ENCODE results near the gene SUMO2.

The SUMO2 gene

DNA sequence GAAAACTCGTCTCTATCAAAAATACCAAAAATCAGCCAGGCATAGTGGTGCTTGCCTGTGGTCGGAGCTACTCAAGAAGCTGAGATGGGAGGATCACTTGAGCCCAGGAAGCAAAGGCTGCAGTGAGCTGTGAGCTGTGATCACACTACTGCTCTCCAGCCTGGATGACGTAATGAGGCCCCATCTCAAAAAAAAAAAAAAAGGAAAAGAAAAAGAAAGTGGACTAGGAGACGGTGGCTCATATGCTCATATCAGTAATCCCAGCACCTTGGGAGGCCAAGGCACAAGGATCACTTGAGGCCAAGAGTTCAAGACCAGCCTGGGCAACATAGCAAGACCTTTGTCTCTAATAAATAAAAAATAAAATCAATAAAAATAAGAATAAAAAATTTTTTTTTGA is 8.8 kb upstream of the SUMO2 start:
- Histone ChIP-seq H3K27me3 (ENCODE audit: control insufficient read depth, low read length) (0 out of 2 replicates have a peak, but pooled peaks cover 2% of the 10 kb centered on the region), H3F3A (ENCODE audit: control insufficient read depth, insufficient read depth) (no peaks in the 10 kb centered on the region), H3K4me1 (ENCODE audit: control insufficient read depth, low read length) (no peaks in the 10 kb centered on the region), H3K4me3 (ENCODE audit: low read length) (no peak overlapping the region), H3K27ac (ENCODE audit: low read depth, low read length) (no peak overlapping the region), H3K4me2 (ENCODE audit: low read length) (no peak overlapping the region), H3K9me2 (replicated peaks; ENCODE audit: control insufficient read depth, low read length) (no peaks in the 10 kb centered on the region), H4K20me1 (ENCODE audit: control insufficient read depth, insufficient read depth, low read depth, low read length) (no peaks in the 10 kb centered on the region), H3K36me3 (ENCODE audit: control insufficient read depth, low read length) (no peaks in the 10 kb centered on the region), H3K9me3 (ENCODE audit: control insufficient read depth, insufficient read depth, low read length) (no peaks in the 10 kb centered on the region), H3K79me2 (ENCODE audit: control insufficient read depth, low read length) (no peaks in the 10 kb centered on the region)
- TF ChIP-seq, protein P1, sequence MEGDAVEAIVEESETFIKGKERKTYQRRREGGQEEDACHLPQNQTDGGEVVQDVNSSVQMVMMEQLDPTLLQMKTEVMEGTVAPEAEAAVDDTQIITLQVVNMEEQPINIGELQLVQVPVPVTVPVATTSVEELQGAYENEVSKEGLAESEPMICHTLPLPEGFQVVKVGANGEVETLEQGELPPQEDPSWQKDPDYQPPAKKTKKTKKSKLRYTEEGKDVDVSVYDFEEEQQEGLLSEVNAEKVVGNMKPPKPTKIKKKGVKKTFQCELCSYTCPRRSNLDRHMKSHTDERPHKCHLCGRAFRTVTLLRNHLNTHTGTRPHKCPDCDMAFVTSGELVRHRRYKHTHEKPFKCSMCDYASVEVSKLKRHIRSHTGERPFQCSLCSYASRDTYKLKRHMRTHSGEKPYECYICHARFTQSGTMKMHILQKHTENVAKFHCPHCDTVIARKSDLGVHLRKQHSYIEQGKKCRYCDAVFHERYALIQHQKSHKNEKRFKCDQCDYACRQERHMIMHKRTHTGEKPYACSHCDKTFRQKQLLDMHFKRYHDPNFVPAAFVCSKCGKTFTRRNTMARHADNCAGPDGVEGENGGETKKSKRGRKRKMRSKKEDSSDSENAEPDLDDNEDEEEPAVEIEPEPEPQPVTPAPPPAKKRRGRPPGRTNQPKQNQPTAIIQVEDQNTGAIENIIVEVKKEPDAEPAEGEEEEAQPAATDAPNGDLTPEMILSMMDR (IDR thresholded peaks at IDR 0.05; ENCODE audit: low read depth, low read length, poor library complexity, severe bottlenecking): no peak
- TF ChIP-seq EZH2phosphoT487 (IDR thresholded peaks at IDR 0.05; ENCODE audit: borderline replicate concordance, low read length): no peak

DNA sequence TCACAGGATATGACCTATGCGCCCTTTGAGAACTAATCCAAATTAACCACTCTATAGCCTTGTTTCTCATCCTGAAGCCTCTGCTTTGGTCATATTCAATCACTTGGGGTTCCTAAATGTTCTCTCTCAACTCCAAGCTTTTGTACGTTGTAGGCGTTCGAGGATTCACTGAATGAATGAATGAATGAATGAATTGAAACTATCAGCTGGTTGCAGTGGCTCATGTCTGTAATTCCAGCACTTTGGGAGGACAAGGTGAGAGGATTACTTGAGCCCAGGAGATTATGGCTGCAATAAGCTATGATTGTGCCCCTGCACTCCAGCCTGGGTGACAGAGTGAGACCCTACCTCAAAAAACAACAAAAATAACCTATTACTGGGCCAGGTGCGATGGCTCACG is 5.9 kb upstream of the SUMO2 start:
- Histone ChIP-seq H3K27me3 (ENCODE audit: control insufficient read depth, low read length) (0 out of 2 replicates have a peak, but pooled peaks cover 2% of the 10 kb centered on the region), H3K9me2 (replicated peaks; ENCODE audit: control insufficient read depth, low read length) (no peaks in the 10 kb centered on the region), H3K4me1 (ENCODE audit: control insufficient read depth, low read length) (peaks cover 2% of the 10 kb centered on the region), H3K79me2 (ENCODE audit: control insufficient read depth, low read length) (peaks cover 2% of the 10 kb centered on the region; the same call in 1 of the 2 replicates), H3K9me3 (ENCODE audit: control insufficient read depth, insufficient read depth, low read length) (no peaks in the 10 kb centered on the region), H3K36me3 (ENCODE audit: control insufficient read depth, low read length) (no peaks in the 10 kb centered on the region), H3F3A (ENCODE audit: control insufficient read depth, insufficient read depth) (no peaks in the 10 kb centered on the region), H3K4me2 (ENCODE audit: low read length) (no peak overlapping the region), H3K27ac (ENCODE audit: low read depth, low read length) (no peak overlapping the region), H4K20me1 (ENCODE audit: control insufficient read depth, insufficient read depth, low read depth, low read length) (no peaks in the 10 kb centered on the region), H3K4me3 (ENCODE audit: low read length) (no peak overlapping the region)
- TF ChIP-seq EZH2phosphoT487 (IDR thresholded peaks at IDR 0.05; ENCODE audit: borderline replicate concordance, low read length): no peak

DNA sequence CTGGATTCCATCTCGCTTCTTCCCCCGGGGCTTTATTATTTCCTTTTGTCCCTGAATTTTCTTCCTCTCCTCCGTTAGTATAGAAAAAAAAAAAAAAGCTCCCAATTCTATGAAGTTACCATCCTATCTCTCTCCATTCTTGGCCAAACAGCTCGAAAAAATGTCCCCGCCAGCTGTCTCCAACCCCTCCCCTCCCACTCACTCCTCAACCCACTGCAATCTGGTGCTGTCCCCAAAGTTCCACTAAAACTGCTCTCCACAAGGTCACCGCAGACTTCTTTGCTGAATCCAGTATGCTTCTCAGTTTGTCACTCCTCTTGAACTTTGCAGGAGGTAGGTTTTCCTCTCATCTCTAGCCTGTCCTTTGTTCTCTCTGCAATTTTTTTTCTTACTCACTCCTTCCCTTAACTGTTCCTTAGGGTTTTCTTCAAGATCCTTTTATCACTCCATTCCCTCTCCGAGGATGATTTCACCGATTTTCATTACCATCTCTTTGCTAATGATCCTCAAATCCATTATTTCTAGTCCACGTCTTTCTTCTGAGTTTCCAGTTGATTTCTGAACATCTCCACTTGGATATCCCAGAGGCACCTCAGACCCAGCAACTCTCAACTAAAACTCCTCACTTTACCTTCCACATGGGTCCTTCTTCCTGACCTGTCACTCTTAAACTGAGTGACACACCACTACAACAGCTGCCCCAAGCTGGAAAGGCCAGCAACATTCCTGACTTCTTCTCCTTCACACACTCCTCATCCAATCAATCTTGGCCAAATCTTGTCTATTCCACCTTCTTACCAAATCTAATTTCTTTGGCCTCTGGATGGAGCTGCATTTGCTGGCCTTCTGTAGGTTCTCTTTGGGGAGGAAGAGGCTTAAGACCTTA is 1.5 kb upstream of the SUMO2 start:
- H3K4me2 ChIP-seq (ENCODE audit: low read length): peak overlapping the region; percentile 55; the same call in 1 of the 2 replicates
- H3K27ac ChIP-seq (ENCODE audit: low read depth, low read length): no peak overlapping the region
- H3K27me3 ChIP-seq (ENCODE audit: control insufficient read depth, low read length): 0 out of 2 replicates have a peak, but pooled peaks cover 2% of the 10 kb centered on the region
- TF ChIP-seq, protein P1 (IDR thresholded peaks at IDR 0.05; ENCODE audit: low read depth, low read length, poor library complexity, severe bottlenecking): no peak
- no peak for TF ChIP-seq EZH2phosphoT487 (IDR thresholded peaks at IDR 0.05; ENCODE audit: borderline replicate concordance, low read length)
- H3K36me3 ChIP-seq (ENCODE audit: control insufficient read depth, low read length): peaks cover 31% of the 10 kb centered on the region
- H3K79me2 ChIP-seq (ENCODE audit: control insufficient read depth, low read length): peaks cover 43% of the 10 kb centered on the region
- no peaks in the 10 kb centered on the region; the same call in none of the 2 replicates for H3F3A ChIP-seq (ENCODE audit: control insufficient read depth, insufficient read depth)
- H3K4me1 ChIP-seq (ENCODE audit: control insufficient read depth, low read length): peaks cover 15% of the 10 kb centered on the region
- no peaks in the 10 kb centered on the region for H3K9me2 ChIP-seq (replicated peaks; ENCODE audit: control insufficient read depth, low read length)
- peaks cover 16% of the 10 kb centered on the region; the same call in 1 of the 2 replicates for H4K20me1 ChIP-seq (ENCODE audit: control insufficient read depth, insufficient read depth, low read depth, low read length)
- no peaks in the 10 kb centered on the region for H3K9me3 ChIP-seq (ENCODE audit: control insufficient read depth, insufficient read depth, low read length)
- peak overlapping the region; percentile 99; the same call in 1 of the 2 replicates for H3K4me3 ChIP-seq (ENCODE audit: low read length)

DNA sequence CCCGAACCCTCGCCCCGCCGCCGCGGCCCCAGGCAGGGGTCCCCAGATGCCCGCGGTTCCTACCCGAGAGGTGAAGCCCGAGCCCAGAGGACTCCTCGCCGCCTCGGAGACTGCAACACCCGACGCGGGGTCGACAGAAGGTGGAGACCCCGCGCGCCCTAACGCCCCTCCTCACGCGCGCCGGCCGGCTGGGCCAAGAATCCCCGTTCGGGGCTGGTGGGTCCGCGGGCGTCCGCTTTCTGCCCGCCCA is 515 bp downstream of the SUMO2 start:
- TF ChIP-seq, protein P1 (IDR thresholded peaks at IDR 0.05; ENCODE audit: low read depth, low read length, poor library complexity, severe bottlenecking): no peak
- no peak for TF ChIP-seq EZH2phosphoT487 (IDR thresholded peaks at IDR 0.05; ENCODE audit: borderline replicate concordance, low read length)
- Histone ChIP-seq H3K9me3 (ENCODE audit: control insufficient read depth, insufficient read depth, low read length) (no peaks in the 10 kb centered on the region), H3K79me2 (ENCODE audit: control insufficient read depth, low read length) (peaks cover 63% of the 10 kb centered on the region)

More for the DNA sequence above, 515 bp downstream of the SUMO2 start:
- Histone ChIP-seq H3K9me2 (replicated peaks; ENCODE audit: control insufficient read depth, low read length) (no peaks in the 10 kb centered on the region), H3K27me3 (ENCODE audit: control insufficient read depth, low read length) (no peaks in the 10 kb centered on the region), H4K20me1 (ENCODE audit: control insufficient read depth, insufficient read depth, low read depth, low read length) (peaks cover 16% of the 10 kb centered on the region; the same call in 1 of the 2 replicates), H3K4me2 (ENCODE audit: low read length) (peak overlapping the region; percentile 77), H3K36me3 (ENCODE audit: control insufficient read depth, low read length) (peaks cover 51% of the 10 kb centered on the region), H3K4me1 (ENCODE audit: control insufficient read depth, low read length) (peaks cover 15% of the 10 kb centered on the region), H3F3A (ENCODE audit: control insufficient read depth, insufficient read depth) (no peaks in the 10 kb centered on the region; the same call in none of the 2 replicates), H3K27ac (ENCODE audit: low read depth, low read length) (peak overlapping the region; percentile 75), H3K4me3 (ENCODE audit: low read length) (peak overlapping the region; percentile 99)

Data from DOHH2 (cell line).